HEK293 (cell line): ENCODE measurements around the gene FAM171A1.
A peak's percentile ranks its signal among the peaks of the same experiment; 100 is the strongest.
"Not testable (repeated sequence)": the region's sequence is repeated elsewhere in the genome, so short reads cannot be mapped to it uniquely, and the experiment has no call there.

Source experiments
- CTCF ChIA-PET: fragments of 350-600 bp; formaldehyde crosslinking; extraction: SDS; loops from one replicate; lab custom pipeline; 2021; ENCODE audit warnings: antibody characterized with exemption; lab: Yijun Ruan, JAX
- POLR2A ChIA-PET: fragments of 300-600 bp; formaldehyde crosslinking; extraction: SDS; loops from one replicate; lab custom pipeline; 2020; ENCODE audit warnings: antibody characterized with exemption, inconsistent platforms; lab: Yijun Ruan, JAX
- H3K27ac ChIP-seq: fragments of 200-500 bp; sonication (Bioruptor generic); 2 replicates; pipeline ENCODE4 v1.5.1; 2014; ENCODE audit warnings: low read depth, low read length, control low read depth, inconsistent platforms; ENCODE audit errors: extremely low read depth
- H3K36me3 ChIP-seq, 2 experiments: fragments of 200-500 bp in 1 of 2; sonication (Bioruptor generic) in 1 of 2; 1 replicate in 1 of 2; 2 replicates in 1 of 2; pipeline ENCODE4 v1.5.1; 2014 to 2017; ENCODE audit warnings: inconsistent platforms in 2 of 2, low read length in 2 of 2; ENCODE audit not compliant: control insufficient read depth in 2 of 2, insufficient read depth in 1 of 2
- H3K4me1 ChIP-seq: fragments of 200-500 bp; sonication (Bioruptor generic); 2 replicates; pipeline ENCODE4 v1.5.1; 2014; ENCODE audit warnings: mild to moderate bottlenecking, low read length, inconsistent platforms; ENCODE audit not compliant: control insufficient read depth, insufficient read depth
- H3K4me3 ChIP-seq: 2 replicates; pipeline ENCODE4 v1.5.1; 2011; ENCODE audit warnings: low read depth, mild to moderate bottlenecking, control low read depth, low read length, moderate library complexity
- H3K9me3 ChIP-seq: fragments of 200-500 bp; sonication (Bioruptor generic); 2 replicates; pipeline ENCODE4 v1.5.1; 2014; ENCODE audit warnings: low read depth, low read length, inconsistent platforms; ENCODE audit not compliant: control insufficient read depth, insufficient read depth
- GFI1B ChIP-seq: fragments of 450-650 bp; formaldehyde crosslinking; IDR thresholded peaks from 2 replicates; pipeline ENCODE4 v1.5.1; 2016; ENCODE audit warnings: missing biosample characterization, missing genetic modification characterization
- PRDM1 ChIP-seq: fragments of 450-650 bp; formaldehyde crosslinking; IDR thresholded peaks from 2 replicates; pipeline ENCODE4; 2016; ENCODE audit warnings: missing biosample characterization, missing genetic modification characterization
- PRDM10 ChIP-seq: fragments of 450-650 bp; formaldehyde crosslinking; IDR thresholded peaks from 2 replicates; pipeline ENCODE4 v1.5.1; 2016; ENCODE audit warnings: missing biosample characterization, missing genetic modification characterization
- REPIN1 ChIP-seq: fragments of 450-650 bp; formaldehyde crosslinking; IDR thresholded peaks from 2 replicates; pipeline ENCODE4 v1.5.1; 2017; ENCODE audit warnings: missing biosample characterization, missing genetic modification characterization, low read depth
- ZNF10 ChIP-seq: fragments of 450-650 bp; formaldehyde crosslinking; IDR thresholded peaks from 2 replicates; pipeline ENCODE4 v1.5.1; 2017; ENCODE audit warnings: missing biosample characterization, missing genetic modification characterization
- ZNF133 ChIP-seq: fragments of 450-650 bp; formaldehyde crosslinking; IDR thresholded peaks from 2 replicates; pipeline ENCODE4 v1.5.1; 2016; ENCODE audit warnings: missing biosample characterization, missing genetic modification characterization
- ZNF239 ChIP-seq: fragments of 450-650 bp; formaldehyde crosslinking; IDR thresholded peaks from 2 replicates; pipeline ENCODE4 v1.5.1; 2016; ENCODE audit warnings: missing biosample characterization, missing genetic modification characterization
- ZNF24 ChIP-seq: fragments of 450-650 bp; formaldehyde crosslinking; IDR thresholded peaks from 2 replicates; pipeline ENCODE4 v1.5.1; 2016; ENCODE audit warnings: missing biosample characterization, missing genetic modification characterization
- ZNF280C ChIP-seq: fragments of 450-650 bp; formaldehyde crosslinking; IDR thresholded peaks from 2 replicates; pipeline ENCODE4 v1.5.1; 2016; ENCODE audit warnings: missing biosample characterization, missing genetic modification characterization
- ZNF37A ChIP-seq: fragments of 450-650 bp; IDR thresholded peaks from 2 replicates; pipeline ENCODE4 v1.5.1; 2018; ENCODE audit warnings: missing biosample characterization, missing genetic modification characterization
- ZNF48 ChIP-seq: fragments of 450-650 bp; formaldehyde crosslinking; IDR thresholded peaks from 2 replicates; pipeline ENCODE4 v1.5.1; 2016; ENCODE audit warnings: missing biosample characterization, missing genetic modification characterization
- ZNF596 ChIP-seq: fragments of 450-650 bp; IDR thresholded peaks from 2 replicates; pipeline ENCODE4 v1.5.0; 2018; ENCODE audit warnings: missing biosample characterization, mild to moderate bottlenecking, missing genetic modification characterization, moderate library complexity
- TF ChIP-seq, protein P1 (sequence below): fragments of 450-650 bp; formaldehyde crosslinking; IDR thresholded peaks from 2 replicates; pipeline ENCODE4 v1.5.1; 2017; ENCODE audit warnings: missing biosample characterization, missing genetic modification characterization
- TF ChIP-seq, protein P2 (sequence below): fragments of 450-650 bp; formaldehyde crosslinking; IDR thresholded peaks from 2 replicates; pipeline ENCODE4 v1.5.1; 2017; ENCODE audit warnings: missing biosample characterization, missing genetic modification characterization

Gene FAM171A1

GRCh38 chr10:15207410-15207809 is 163.7 kb downstream of the FAM171A1 start:
- H3K4me3 ChIP-seq, H3K4me1 ChIP-seq, H3K36me3 ChIP-seq, H3K27ac ChIP-seq, H3K9me3 ChIP-seq, POLR2A ChIA-PET: not testable (repeated sequence)
- TF ChIP-seq ZNF10 (tag by site-specific recombination) = peak; percentile 57; the same call in 1 of the 2 replicates
- CTCF ChIA-PET = interaction anchor here (0.6 kb wide), 1 partner anchor 327 kb away, joined by 3 read pairs; no protein-coding TSS in a partner anchor

DNA sequence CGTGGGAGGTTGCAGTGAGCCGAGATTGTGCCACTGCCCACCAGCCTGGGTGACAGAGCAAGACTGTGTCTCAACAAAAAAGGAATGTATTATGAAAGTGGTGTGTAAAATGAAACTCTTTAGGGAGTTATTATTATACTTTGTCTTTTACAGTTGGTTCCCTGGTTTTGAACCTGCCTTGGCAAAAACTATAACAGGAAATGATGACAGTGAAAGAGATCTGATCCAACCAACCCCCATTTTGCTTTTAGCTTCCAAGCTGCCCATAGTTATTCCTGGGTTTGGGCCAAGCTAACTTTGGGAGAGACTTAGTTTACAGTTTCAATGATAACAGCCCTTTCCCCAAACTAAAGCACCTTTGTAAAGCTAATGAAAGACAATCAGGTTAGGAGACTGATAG is 168.4 kb downstream of the FAM171A1 start:
- TF ChIP-seq, protein P1, sequence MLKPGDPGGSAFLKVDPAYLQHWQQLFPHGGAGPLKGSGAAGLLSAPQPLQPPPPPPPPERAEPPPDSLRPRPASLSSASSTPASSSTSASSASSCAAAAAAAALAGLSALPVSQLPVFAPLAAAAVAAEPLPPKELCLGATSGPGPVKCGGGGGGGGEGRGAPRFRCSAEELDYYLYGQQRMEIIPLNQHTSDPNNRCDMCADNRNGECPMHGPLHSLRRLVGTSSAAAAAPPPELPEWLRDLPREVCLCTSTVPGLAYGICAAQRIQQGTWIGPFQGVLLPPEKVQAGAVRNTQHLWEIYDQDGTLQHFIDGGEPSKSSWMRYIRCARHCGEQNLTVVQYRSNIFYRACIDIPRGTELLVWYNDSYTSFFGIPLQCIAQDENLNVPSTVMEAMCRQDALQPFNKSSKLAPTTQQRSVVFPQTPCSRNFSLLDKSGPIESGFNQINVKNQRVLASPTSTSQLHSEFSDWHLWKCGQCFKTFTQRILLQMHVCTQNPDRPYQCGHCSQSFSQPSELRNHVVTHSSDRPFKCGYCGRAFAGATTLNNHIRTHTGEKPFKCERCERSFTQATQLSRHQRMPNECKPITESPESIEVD = no peak
- TF ChIP-seq PRDM10 (tag by site-specific recombination) = peak; percentile 59
- CTCF ChIA-PET = interaction anchor here (1.1 kb wide), 1 partner anchor 8 kb away, joined by 3 read pairs; no protein-coding TSS in a partner anchor
- Histone ChIP-seq H3K36me3 (no peaks in the 10 kb centered on the region), H3K4me3 (no peak overlapping the region), H3K27ac (no peak overlapping the region), H3K4me1 (no peaks in the 10 kb centered on the region), H3K9me3 (no peaks in the 10 kb centered on the region)
- POLR2A ChIA-PET = no interaction called here

DNA sequence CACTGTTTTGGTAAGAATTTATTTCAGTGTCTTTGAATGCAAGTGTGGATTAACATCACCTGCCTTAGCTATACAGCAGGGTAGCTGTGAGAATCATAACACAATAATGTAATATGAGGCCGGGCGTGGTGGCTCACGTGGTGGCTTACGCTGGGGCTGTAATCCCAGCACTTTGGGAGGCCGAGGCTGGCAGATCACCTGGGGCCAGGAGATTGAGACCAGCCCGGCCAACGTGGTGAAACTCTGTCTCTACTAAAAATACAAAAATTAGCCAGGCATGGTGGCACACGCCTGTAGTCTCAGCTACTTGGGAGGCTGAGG is 168.8 kb downstream of the FAM171A1 start:
- H3K36me3 ChIP-seq, POLR2A ChIA-PET, H3K4me1 ChIP-seq, H3K9me3 ChIP-seq, H3K4me3 ChIP-seq, H3K27ac ChIP-seq: not testable (repeated sequence)
- CTCF ChIA-PET = interaction anchor here (0.7 to 1.9 kb wide), 3 partner anchors 8 to 44 kb away, joined by 3 to 6 read pairs (median 4); no protein-coding TSS in a partner anchor

GRCh38 chr10:15201589-15202300 is 169.3 kb downstream of the FAM171A1 start:
- no peaks in the 10 kb centered on the region for H3K4me1 ChIP-seq
- CTCF ChIA-PET = interaction anchor here (0.5 to 1.9 kb wide), 4 partner anchors 9 to 212 kb away, joined by 3 to 6 read pairs (median 5); no protein-coding TSS in a partner anchor
- POLR2A ChIA-PET = interaction anchor here (0.5 kb wide), 2 partner anchors 164 to 245 kb away, joined by 3 read pairs; no protein-coding TSS in a partner anchor
- TF ChIP-seq PRDM1 (tag by site-specific recombination) (peak; percentile 59), ZNF596 (tag by site-specific recombination) (no peak)
- no peaks in the 10 kb centered on the region for H3K36me3 ChIP-seq
- no peaks in the 10 kb centered on the region for H3K9me3 ChIP-seq
- H3K4me3 ChIP-seq = no peak overlapping the region
- no peak overlapping the region for H3K27ac ChIP-seq

GRCh38 chr10:15200626-15201025 is 170.5 kb downstream of the FAM171A1 start:
- Histone ChIP-seq H3K27ac (no peak overlapping the region), H3K36me3 (no peaks in the 10 kb centered on the region), H3K9me3 (no peaks in the 10 kb centered on the region), H3K4me1 (no peaks in the 10 kb centered on the region), H3K4me3 (no peak overlapping the region)
- CTCF ChIA-PET = interaction anchor here (0.6 to 1.9 kb wide), 3 partner anchors 11 to 35 kb away, joined by 3 to 6 read pairs (median 6); no protein-coding TSS in a partner anchor
- POLR2A ChIA-PET = interaction anchor here (1.1 kb wide), 1 partner anchor 33 kb away, joined by 3 read pairs; no protein-coding TSS in a partner anchor
- TF ChIP-seq ZNF24 (tag by site-specific recombination) (no peak), ZNF280C (no peak), ZNF239 (no peak), ZNF48 (tag by site-specific recombination) (no peak), REPIN1 (tag by site-specific recombination) (no peak), ZNF37A (tag by site-specific recombination) (no peak), GFI1B (tag by site-specific recombination) (no peak), ZNF133 (tag by site-specific recombination) (no peak)
- TF ChIP-seq, protein P2, sequence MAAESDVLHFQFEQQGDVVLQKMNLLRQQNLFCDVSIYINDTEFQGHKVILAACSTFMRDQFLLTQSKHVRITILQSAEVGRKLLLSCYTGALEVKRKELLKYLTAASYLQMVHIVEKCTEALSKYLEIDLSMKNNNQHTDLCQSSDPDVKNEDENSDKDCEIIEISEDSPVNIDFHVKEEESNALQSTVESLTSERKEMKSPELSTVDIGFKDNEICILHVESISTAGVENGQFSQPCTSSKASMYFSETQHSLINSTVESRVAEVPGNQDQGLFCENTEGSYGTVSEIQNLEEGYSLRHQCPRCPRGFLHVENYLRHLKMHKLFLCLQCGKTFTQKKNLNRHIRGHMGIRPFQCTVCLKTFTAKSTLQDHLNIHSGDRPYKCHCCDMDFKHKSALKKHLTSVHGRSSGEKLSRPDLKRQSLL = no peak
